ENCODE data around the gene MTMR2.

DNA sequence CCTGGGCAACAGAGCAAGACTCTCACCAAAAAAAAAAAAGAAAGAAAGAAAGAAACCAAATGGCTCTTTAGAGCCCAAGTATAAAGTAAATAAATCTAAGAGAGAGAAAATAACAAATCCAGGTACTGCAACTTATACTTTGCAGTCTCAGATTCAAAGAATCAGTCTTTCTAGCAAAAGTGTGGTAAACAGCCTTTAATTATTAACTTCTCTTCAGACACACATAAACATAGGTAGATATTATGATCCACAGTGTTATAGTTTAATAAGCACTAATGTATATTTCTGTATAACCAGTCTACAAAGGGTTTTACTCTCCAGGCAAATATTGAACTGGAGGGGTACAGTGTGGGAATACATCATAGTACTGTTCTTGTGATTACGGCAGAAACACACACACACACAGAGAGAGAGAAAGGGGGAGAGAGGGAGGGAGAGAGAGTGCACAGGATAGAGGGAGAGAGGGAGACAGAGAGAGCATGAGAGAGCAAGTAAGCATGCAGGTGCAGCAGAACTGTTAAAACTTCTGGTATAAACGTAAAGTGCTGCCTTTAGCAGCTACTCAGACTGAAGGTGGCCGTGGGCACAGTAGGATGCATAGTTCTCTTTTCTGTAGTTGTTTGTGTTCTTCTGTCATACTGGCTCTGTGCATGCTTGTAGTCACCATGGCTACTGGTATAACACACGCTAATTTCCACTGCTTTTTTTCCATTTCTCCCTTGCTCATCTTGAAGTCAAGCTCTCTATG is 32.3 kb downstream of the MTMR2 start:
- TF ChIP-seq SUZ12 (IDR thresholded peaks at IDR 0.05; ENCODE audit: extremely low read depth, insufficient read depth, insufficient read length) = no peak
- TF ChIP-seq YY1 (IDR thresholded peaks at IDR 0.05; ENCODE audit: insufficient read depth, insufficient read length) = no peak
- TF ChIP-seq ZNF274 (IDR thresholded peaks at IDR 0.05; ENCODE audit: low read depth, low read length) = no peak
